Measurements from ENCODE around the gene RBM33.
A peak's percentile ranks its signal among the peaks of the same experiment; 100 is the strongest.

RBM33 gene

DNA sequence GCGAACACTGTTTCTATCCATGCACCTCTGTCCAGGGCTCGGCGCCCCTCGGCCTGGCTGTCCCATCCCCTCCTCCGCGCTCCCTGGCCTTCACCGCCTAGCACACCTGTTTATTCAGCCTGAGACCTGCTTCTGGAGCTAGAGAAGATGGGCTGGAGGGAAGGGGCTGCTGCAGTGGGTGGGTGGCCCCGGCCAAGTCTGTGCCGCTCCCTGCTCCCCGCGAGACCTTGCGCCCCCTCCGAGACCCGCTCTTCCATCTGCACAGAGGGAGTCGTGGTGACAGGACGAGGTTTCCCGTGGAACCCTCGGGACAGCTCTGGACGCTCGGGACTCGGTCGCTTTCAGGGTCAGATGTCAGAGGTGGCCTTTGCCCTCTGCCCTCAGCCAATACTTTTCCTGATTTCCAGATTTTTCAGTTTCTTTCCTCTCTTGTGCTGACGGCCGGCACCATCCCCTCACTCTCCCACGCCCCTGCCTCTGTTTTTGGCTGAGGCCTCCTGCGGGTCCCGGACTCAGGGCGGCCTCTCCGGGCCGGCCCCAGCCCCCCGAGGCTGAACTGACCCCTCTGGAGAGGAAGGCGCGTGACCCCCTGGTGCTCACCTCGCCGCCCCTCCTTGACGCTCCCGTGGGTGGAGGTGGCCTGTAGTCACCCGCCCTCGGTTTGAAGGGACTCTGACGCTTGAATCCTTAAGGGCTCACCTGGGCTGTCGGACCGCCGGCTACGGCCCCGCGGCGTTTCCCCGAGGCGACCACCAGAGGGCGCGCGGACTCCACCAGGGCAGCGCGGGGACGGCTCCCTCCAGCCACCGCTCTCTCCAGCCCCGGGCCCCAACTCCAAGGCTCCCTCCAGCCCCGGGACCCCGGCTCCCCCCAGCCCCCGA lies 152.2 kb downstream of the RBM33 start:
- ChIA-PET CTCF (interaction anchor here (1.0 kb wide), 1 partner anchor 14 kb away, joined by 4 read pairs; no protein-coding TSS in a partner anchor), POLR2A (no interaction called here)
- TF ChIP-seq SP1 (IDR thresholded peaks at IDR 0.05) (no peak), LEF1 (IDR thresholded peaks at IDR 0.05; ENCODE audit: borderline replicate concordance) (no peak), TARDBP (IDR thresholded peaks at IDR 0.05) (no peak), SUZ12 (IDR thresholded peaks at IDR 0.05) (no peak), FOXA1 (IDR thresholded peaks at IDR 0.05) (no peak), FOXM1 (IDR thresholded peaks at IDR 0.05; ENCODE audit: borderline replicate concordance) (no peak), CTBP1 (IDR thresholded peaks at IDR 0.05; ENCODE audit: borderline replicate concordance) (no peak), NFRKB (IDR thresholded peaks at IDR 0.05) (no peak), ELF4 (IDR thresholded peaks at IDR 0.05) (no peak), ZNF384 (IDR thresholded peaks at IDR 0.05) (no peak), HDGF (IDR thresholded peaks at IDR 0.05; ENCODE audit: borderline replicate concordance) (no peak), ARNT (IDR thresholded peaks at IDR 0.05) (no peak), FOXK2 (IDR thresholded peaks at IDR 0.05) (no peak), BHLHE40 (IDR thresholded peaks at IDR 0.05; ENCODE audit: borderline replicate concordance) (no peak)
- TF ChIP-seq, protein P1, sequence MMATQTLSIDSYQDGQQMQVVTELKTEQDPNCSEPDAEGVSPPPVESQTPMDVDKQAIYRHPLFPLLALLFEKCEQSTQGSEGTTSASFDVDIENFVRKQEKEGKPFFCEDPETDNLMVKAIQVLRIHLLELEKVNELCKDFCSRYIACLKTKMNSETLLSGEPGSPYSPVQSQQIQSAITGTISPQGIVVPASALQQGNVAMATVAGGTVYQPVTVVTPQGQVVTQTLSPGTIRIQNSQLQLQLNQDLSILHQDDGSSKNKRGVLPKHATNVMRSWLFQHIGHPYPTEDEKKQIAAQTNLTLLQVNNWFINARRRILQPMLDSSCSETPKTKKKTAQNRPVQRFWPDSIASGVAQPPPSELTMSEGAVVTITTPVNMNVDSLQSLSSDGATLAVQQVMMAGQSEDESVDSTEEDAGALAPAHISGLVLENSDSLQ (IDR thresholded peaks at IDR 0.05): no peak
- peak; percentile 93 for DNase-seq (ENCODE audit: extremely low spot score)

DNA sequence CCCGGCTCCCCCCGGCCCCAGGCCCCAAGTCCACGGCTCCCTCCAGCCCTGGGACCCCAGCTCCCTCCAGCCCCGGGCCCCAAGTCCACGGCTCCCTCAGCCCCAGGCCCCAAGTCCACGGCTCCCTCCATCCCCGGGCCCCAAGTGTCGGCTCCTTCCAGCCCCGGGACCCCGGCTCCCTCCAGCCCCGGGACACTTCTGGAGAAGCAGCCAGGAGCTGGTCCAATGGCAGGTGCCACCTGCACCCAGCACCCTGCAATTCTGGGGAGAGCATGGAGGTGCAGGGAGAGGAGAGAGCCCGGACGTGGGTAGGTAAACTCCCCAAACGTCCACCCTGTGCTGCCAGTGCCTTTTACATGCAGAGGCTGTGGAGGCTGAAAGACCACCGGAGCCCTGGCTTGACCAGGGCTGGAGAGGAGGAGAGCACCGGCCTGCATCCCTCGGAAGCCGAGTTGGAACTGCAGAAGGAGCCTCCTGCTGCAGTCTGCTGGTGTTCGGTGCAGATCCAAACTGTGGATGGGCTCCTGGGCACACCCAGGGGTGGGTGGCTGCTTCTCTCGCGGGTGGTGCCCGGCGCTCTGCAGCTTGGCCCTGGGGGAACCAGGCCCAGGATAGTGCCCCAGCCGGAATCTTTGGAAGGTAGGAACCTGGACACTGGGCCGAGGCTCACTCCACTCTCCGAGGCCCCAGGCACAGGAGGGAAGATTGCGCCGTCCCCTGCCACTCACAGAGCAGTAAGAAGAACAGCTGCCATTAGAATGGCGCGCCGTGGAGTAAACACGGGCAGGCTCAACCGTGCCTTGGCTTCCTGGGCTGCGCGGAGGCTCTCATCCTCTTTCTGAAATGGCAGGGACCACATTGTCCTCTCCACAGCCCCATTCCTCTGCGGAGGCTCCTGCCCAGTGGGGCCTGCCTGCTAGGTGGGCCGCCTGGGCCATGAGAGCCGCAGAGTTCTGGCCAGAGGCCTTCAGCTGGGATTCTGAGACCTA lies 153.1 kb downstream of the RBM33 start:
- no peak for DNase-seq (ENCODE audit: extremely low spot score)
- POLR2A ChIA-PET: no interaction called here

DNA sequence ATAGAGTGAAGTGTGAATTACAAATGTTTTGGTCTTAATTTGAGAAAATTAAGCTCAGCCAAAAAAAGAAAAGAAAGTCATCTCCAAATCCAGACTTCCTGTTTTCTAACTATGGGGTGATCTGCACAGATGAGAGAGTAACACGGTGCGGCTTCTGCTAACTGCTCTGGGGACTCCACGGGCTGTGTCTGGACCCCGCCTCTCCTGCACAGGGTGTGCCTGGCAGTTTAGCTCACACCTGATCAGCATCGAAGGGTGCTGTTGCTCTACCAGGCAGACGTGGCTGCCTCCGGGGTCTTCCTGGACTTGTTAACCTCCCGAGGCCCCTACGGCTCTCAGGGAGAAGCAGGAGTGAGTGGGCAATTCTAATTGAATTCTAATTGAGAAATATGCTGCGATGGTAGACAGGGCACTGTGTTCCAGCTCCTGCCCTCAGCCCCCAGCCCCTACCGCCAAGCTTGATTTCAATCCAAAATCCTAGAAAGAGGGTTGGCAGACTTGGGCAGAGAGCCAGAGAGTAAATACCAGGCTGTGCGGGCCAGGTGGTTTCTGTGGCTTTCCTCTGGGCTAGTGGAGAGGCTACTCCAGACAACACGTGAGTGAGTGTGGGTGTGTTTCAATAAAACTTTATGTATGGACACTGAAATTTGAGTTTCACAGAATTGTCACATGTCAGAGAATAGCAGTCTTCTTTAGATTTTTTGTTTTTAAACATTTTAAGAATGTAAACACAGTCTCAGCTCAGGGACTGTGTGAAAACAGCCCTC lies 154.4 kb downstream of the RBM33 start:
- no peak for DNase-seq (ENCODE audit: extremely low spot score)
- CTCF ChIA-PET: no interaction called here
- POLR2A ChIA-PET: no interaction called here
- TF ChIP-seq, protein P1 (IDR thresholded peaks at IDR 0.05): no peak
- TF ChIP-seq LEF1 (IDR thresholded peaks at IDR 0.05; ENCODE audit: borderline replicate concordance) (no peak), NFRKB (IDR thresholded peaks at IDR 0.05) (no peak), ZNF384 (IDR thresholded peaks at IDR 0.05) (no peak), FOXM1 (IDR thresholded peaks at IDR 0.05; ENCODE audit: borderline replicate concordance) (no peak)

More for the DNA sequence above, 153.1 kb downstream of the RBM33 start:
- CTCF ChIA-PET: interaction anchor here (0.7 to 1.0 kb wide), 2 partner anchors 13 to 639 kb away, joined by 3 to 4 read pairs; no protein-coding TSS in a partner anchor
- TF ChIP-seq BHLHE40 (IDR thresholded peaks at IDR 0.05; ENCODE audit: borderline replicate concordance) (no peak), TARDBP (IDR thresholded peaks at IDR 0.05) (no peak), CTBP1 (IDR thresholded peaks at IDR 0.05; ENCODE audit: borderline replicate concordance) (no peak), FOXM1 (IDR thresholded peaks at IDR 0.05; ENCODE audit: borderline replicate concordance) (no peak), SUZ12 (IDR thresholded peaks at IDR 0.05) (no peak), FOXK2 (IDR thresholded peaks at IDR 0.05) (no peak), SP1 (IDR thresholded peaks at IDR 0.05) (no peak), HDGF (IDR thresholded peaks at IDR 0.05; ENCODE audit: borderline replicate concordance) (no peak), LEF1 (IDR thresholded peaks at IDR 0.05; ENCODE audit: borderline replicate concordance) (no peak), FOXA1 (IDR thresholded peaks at IDR 0.05) (no peak), L3MBTL2 (conservative IDR thresholded peaks at IDR 0.05) (no peak), ELF4 (IDR thresholded peaks at IDR 0.05) (no peak), ARNT (IDR thresholded peaks at IDR 0.05) (no peak), ZNF384 (IDR thresholded peaks at IDR 0.05) (no peak), NFRKB (IDR thresholded peaks at IDR 0.05) (no peak)
- TF ChIP-seq, protein P1 (IDR thresholded peaks at IDR 0.05): no peak

DNA sequence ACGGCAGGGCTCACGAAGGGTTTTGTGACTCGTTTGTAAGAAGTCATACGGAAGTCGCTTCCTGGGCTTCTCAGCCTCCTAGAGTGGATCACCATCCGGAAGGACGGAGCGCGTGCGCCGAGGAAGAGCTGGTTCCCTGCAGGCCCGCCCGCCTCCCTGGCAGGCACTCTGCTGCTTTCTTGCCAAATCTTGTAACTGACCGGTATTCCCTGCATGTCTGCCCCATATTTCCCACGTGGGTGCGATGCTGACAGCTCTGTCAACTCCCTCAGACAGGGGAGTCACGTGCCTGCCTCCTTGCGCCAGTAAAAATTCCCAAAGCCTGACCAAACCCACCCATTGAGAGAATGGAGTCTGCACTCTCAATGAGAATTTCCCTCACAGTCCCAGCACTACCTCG lies 155.1 kb downstream of the RBM33 start:
- CTCF ChIA-PET: no interaction called here

DNA sequence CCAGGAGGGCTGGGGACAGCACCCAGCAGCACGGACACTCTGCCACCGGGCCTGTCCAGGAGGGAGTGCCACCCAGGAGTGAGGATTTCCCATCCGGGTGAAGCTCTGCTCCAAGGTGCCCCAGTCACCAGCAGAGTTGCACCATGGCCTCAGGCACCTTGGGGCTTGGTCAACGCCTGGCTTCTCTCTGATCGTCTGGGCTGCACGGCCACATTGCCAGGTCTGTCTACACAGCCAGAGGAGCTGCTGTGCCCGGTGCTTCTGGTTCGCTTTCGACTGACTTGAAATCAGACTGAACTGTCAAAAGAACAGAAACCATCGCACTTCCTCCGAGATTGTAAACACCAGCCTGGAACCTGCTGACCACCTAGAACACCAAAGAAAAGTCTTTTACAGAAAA lies 155.8 kb downstream of the RBM33 start:
- no peak for DNase-seq (ENCODE audit: extremely low spot score)
- CTCF ChIA-PET: interaction anchor here (0.5 to 0.6 kb wide), 2 partner anchors 44 to 341 kb away, joined by 3 to 4 read pairs; no protein-coding TSS in a partner anchor
- POLR2A ChIA-PET: no interaction called here
- no peak for TF ChIP-seq HDGF (IDR thresholded peaks at IDR 0.05; ENCODE audit: borderline replicate concordance)
- TF ChIP-seq LEF1 (IDR thresholded peaks at IDR 0.05; ENCODE audit: borderline replicate concordance): no peak
- no peak for TF ChIP-seq FOXM1 (IDR thresholded peaks at IDR 0.05; ENCODE audit: borderline replicate concordance)
- TF ChIP-seq, protein P1 (IDR thresholded peaks at IDR 0.05): no peak
- no peak for TF ChIP-seq ELF4 (IDR thresholded peaks at IDR 0.05)
- TF ChIP-seq FOXK2 (IDR thresholded peaks at IDR 0.05): no peak
- no peak for TF ChIP-seq L3MBTL2 (conservative IDR thresholded peaks at IDR 0.05)
- TF ChIP-seq SUZ12 (IDR thresholded peaks at IDR 0.05): no peak
- TF ChIP-seq CTBP1 (IDR thresholded peaks at IDR 0.05; ENCODE audit: borderline replicate concordance): no peak
- TF ChIP-seq BHLHE40 (IDR thresholded peaks at IDR 0.05; ENCODE audit: borderline replicate concordance): no peak
- TF ChIP-seq ARNT (IDR thresholded peaks at IDR 0.05): no peak
- TF ChIP-seq TARDBP (IDR thresholded peaks at IDR 0.05): no peak
- TF ChIP-seq FOXA1 (IDR thresholded peaks at IDR 0.05): no peak
- TF ChIP-seq ZNF384 (IDR thresholded peaks at IDR 0.05): no peak
- no peak for TF ChIP-seq NFRKB (IDR thresholded peaks at IDR 0.05)
- TF ChIP-seq SP1 (IDR thresholded peaks at IDR 0.05): no peak

More for the DNA sequence above, 155.1 kb downstream of the RBM33 start:
- DNase-seq (ENCODE audit: extremely low spot score): no peak
- POLR2A ChIA-PET: no interaction called here
- TF ChIP-seq SUZ12 (IDR thresholded peaks at IDR 0.05) (no peak), HDGF (IDR thresholded peaks at IDR 0.05; ENCODE audit: borderline replicate concordance) (no peak), FOXM1 (IDR thresholded peaks at IDR 0.05; ENCODE audit: borderline replicate concordance) (no peak), LEF1 (IDR thresholded peaks at IDR 0.05; ENCODE audit: borderline replicate concordance) (no peak), FOXA1 (IDR thresholded peaks at IDR 0.05) (no peak)
